H1 (cell line): Measurements from ENCODE around the gene RFX3. TPM values are rescaled to one million over a fixed set of nuclear protein-coding genes. Genes with fewer than 3 reads are reported as not detected.

Experiments
- ASH2L ChIP-seq: fragments of 200-600, 300-600 bp; sonication (generic); IDR thresholded peaks from one replicate; pipeline ENCODE4 v1.7.1; 2017; ENCODE audit warnings: low read length
- CEBPB ChIP-seq: IDR thresholded peaks from 2 replicates; pipeline ENCODE4 v1.6.1; 2012; ENCODE audit warnings: low read depth, low read length
- CREB1 ChIP-seq: IDR thresholded peaks from 2 replicates; pipeline ENCODE4 v1.6.1; 2012; ENCODE audit warnings: inconsistent platforms
- CTBP2 ChIP-seq: IDR thresholded peaks from 2 replicates; pipeline ENCODE4 v1.7.0; 2011; ENCODE audit warnings: borderline replicate concordance, mild to moderate bottlenecking, moderate library complexity, mixed read lengths, low read length; ENCODE audit not compliant: insufficient read depth, insufficient read length
- EZH2 ChIP-seq: fragments of 200-600 bp; sonication (generic); IDR thresholded peaks from 2 replicates; pipeline ENCODE4 v1.7.1; 2012; ENCODE audit warnings: low read depth, mild to moderate bottlenecking, moderate library complexity, low read length, inconsistent platforms; ENCODE audit not compliant: severe bottlenecking
- FOSL1 ChIP-seq: IDR thresholded peaks from 2 replicates; pipeline ENCODE4 v1.6.1; 2011; ENCODE audit warnings: mild to moderate bottlenecking, low read depth, low read length, moderate library complexity; ENCODE audit not compliant: insufficient read depth
- GTF2F1 ChIP-seq: IDR thresholded peaks from 2 replicates; pipeline ENCODE4 v1.6.1; 2012; ENCODE audit warnings: low read depth, low read length, improper control_type of control experiment, borderline replicate concordance
- HDAC2 ChIP-seq, 2 experiments: fragments of 300-600 bp in 1 of 2; sonication (generic) in 1 of 2; IDR thresholded peaks; 2 replicates each; pipeline ENCODE4 v1.6.1; 2011 to 2012; ENCODE audit warnings: low read depth in 2 of 2, low read length in 2 of 2, mild to moderate bottlenecking in 2 of 2, moderate library complexity in 2 of 2, borderline replicate concordance in 1 of 2, inconsistent platforms in 1 of 2
- KDM1A ChIP-seq: fragments of 200-600, 300-600 bp; sonication (generic); IDR thresholded peaks from 2 replicates; pipeline ENCODE4 v1.7.1; 2016; ENCODE audit warnings: mild to moderate bottlenecking, low read length, borderline replicate concordance
- KDM5A ChIP-seq: fragments of 200-600 bp; IDR thresholded peaks from 2 replicates; pipeline ENCODE4 v1.7.1; 2012; ENCODE audit warnings: mild to moderate bottlenecking, low read length, inconsistent platforms, mixed read lengths
- NRF1 ChIP-seq: IDR thresholded peaks from 2 replicates; pipeline ENCODE4 v1.6.1; 2011; ENCODE audit warnings: mild to moderate bottlenecking, low read depth, low read length, improper control_type of control experiment
- PHF8 ChIP-seq: fragments of 200-600 bp; sonication (generic); conservative IDR thresholded peaks from 2 replicates; pipeline ENCODE4 v1.7.1; 2012; ENCODE audit warnings: low read depth, mild to moderate bottlenecking, inconsistent platforms, low read length, moderate library complexity
- RAD21 ChIP-seq, 2 experiments: IDR thresholded peaks in 1 of 2; conservative IDR thresholded peaks in 1 of 2; 2 replicates each; pipeline ENCODE4 v1.6.1; 2011; ENCODE audit warnings: low read depth in 2 of 2, low read length in 2 of 2, improper control_type of control experiment in 1 of 2, inconsistent platforms in 1 of 2, mild to moderate bottlenecking in 1 of 2, moderate library complexity in 1 of 2
- RBBP5 ChIP-seq: IDR thresholded peaks from 2 replicates; pipeline ENCODE4 v1.7.1; 2012; ENCODE audit warnings: low read depth, mild to moderate bottlenecking, inconsistent platforms, low read length, moderate library complexity, borderline replicate concordance
- SP2 ChIP-seq: IDR thresholded peaks from 2 replicates; pipeline ENCODE4 v1.6.1; 2012; ENCODE audit warnings: mild to moderate bottlenecking, low read length, inconsistent platforms
- SUZ12 ChIP-seq: fragments of 200-600 bp; sonication (generic); IDR thresholded peaks from 2 replicates; pipeline ENCODE4 v1.6.1; 2012; ENCODE audit warnings: mild to moderate bottlenecking, inconsistent platforms, low read length, moderate library complexity, mixed read lengths
- TBP ChIP-seq: IDR thresholded peaks from 2 replicates; pipeline ENCODE4 v1.6.1; 2011; ENCODE audit warnings: low read depth, low read length, improper control_type of control experiment
- TEAD4 ChIP-seq: IDR thresholded peaks from 2 replicates; pipeline ENCODE4 v1.6.1; 2012; ENCODE audit warnings: low read depth, low read length, inconsistent platforms, mixed read lengths
- YY1 ChIP-seq: IDR thresholded peaks from 2 replicates; pipeline ENCODE4 v1.6.1; 2011; ENCODE audit warnings: low read depth, mild to moderate bottlenecking, low read length
- ZNF274 ChIP-seq: IDR thresholded peaks from 2 replicates; pipeline ENCODE4 v1.7.0; 2012; ENCODE audit warnings: low read length, borderline replicate concordance; ENCODE audit errors: extremely low read depth
- polyA plus RNA-seq, 7 experiments: library from polyadenylated mRNA; depleted of rRNA in 3 of 7; stranded (reverse) in 5 of 7; unstranded in 2 of 7; fragments of >200 nt in 5 of 7; fragments of 200-250 nt in 2 of 7; gene quantifications; 1 replicate in 5 of 7; 2 replicates in 1 of 7; 4 replicates in 1 of 7; pipeline versions ENCODE4 v1.2.1 to v1.2.3, GENCODE V29; 2011 to 2013; ENCODE audit warnings: missing spikeins in 2 of 7, mixed read lengths in 2 of 7
- total RNA-seq: library from RNA; stranded (reverse); fragmentation: NEBNext Ultra II Directional; extraction: Animal tissue kit (Norgen Biotek cat#: 25700); gene quantifications from 2 replicates; pipeline ENCODE4 v1.2.1, GENCODE V29; 2021

Gene RFX3
- total and polyA plus RNA-seq, 2 of the 8 experiments (the other 6 are each of a cell fraction or from before 2014, with no cell fraction given), result 4.9 to 22.6 TPM

DNA sequence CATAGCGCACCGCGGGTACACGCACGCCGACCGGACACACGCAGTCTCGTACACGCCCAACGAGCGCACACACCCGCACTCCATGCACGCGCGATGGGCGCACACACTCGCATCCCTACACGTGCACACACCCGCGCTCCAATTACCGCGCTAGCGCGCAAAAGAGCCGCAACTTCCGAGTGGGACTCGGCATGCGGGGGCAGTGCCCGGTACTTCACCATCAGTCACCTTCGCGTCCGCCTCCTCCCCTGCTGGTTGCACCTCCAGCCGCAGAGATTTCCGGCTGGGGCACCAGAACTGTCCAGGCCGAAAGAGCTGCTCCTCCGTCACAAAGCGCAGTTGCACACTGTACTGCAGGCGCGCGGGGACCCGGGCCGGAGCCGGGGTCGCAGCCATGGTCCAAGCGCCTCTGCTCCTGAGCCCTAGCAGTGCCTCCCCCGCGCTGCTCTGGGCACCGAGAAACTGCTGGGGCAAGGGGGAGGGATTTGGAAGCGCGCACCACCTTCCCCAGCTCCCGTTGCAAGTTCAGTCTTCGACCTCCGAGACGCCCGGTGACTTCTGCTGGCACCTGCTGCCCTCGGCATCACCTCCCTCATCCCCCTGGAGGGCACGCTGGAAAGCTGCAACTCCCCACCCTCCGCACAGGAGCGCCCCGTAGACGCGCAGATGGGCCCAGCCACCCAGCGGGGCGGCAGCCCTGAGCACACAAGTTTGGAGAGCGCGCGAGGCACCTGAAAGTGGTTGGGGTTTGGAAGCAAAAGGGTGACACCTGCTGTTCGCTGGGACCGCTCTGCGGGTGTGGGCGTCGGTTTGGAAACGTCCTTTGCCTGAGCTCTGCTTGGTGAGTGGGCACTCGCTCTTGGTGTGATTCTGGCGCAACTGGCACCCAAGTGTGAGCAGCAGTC lies 344.5 kb downstream of the RFX3 start (continued):
- no peak for TF ChIP-seq GTF2F1
- TF ChIP-seq NRF1, result no peak
- no peak for TF ChIP-seq KDM5A
- no peak for TF ChIP-seq TEAD4
- peak; percentile 53 to 75; a peak in 2 of 4 replicates for TF ChIP-seq HDAC2 (IDR thresholded peaks at IDR 0.05; ENCODE audit: borderline replicate concordance in 1 of 2, low read depth in 2 of 2, low read length in 2 of 2)
- 0 out of 2 replicates have a peak, but pooled peaks have one; percentile 1 for TF ChIP-seq CEBPB
- no peak for TF ChIP-seq SUZ12
- no peak for TF ChIP-seq TBP
- 0 out of 2 replicates have a peak, but pooled peaks have one; percentile 28 for TF ChIP-seq PHF8
- peak; percentile 76 to 85 for TF ChIP-seq RAD21 (IDR thresholded peaks at IDR 0.05 in 1 of 2, conservative IDR thresholded peaks at IDR 0.05 in 1 of 2; ENCODE audit: low read depth in 2 of 2, low read length in 2 of 2)
- peak; percentile 24 for TF ChIP-seq EZH2
- TF ChIP-seq KDM1A, result no peak; the same call in 1 of the 2 replicates
- no peak for TF ChIP-seq ZNF274
- TF ChIP-seq YY1, result no peak
- no peak; the same call in 1 of the 2 replicates for TF ChIP-seq CREB1
- TF ChIP-seq ASH2L, result peak; percentile 89
- no peak for TF ChIP-seq SP2
- no peak for TF ChIP-seq FOSL1
- TF ChIP-seq CTBP2, result no peak
- TF ChIP-seq RBBP5, result no peak
